GM19328 (cell line): ENCODE data around the gene CCT7.
A peak's percentile ranks its signal among the peaks of the same experiment; 100 is the strongest.

Source experiments
- ATAC-seq: cut with Tn5 transposase; IDR thresholded peaks from one replicate; pipeline ENCODE4 v1.9.1; 2021; ENCODE audit warnings: mild to moderate bottlenecking, moderate library complexity; ENCODE audit not compliant: unreplicated experiment

CCT7 gene

GRCh38 chr2:73291461-73292315 is 57.6 kb downstream of the CCT7 start:
- ATAC-seq, result no peak

GRCh38 chr2:73292316-73292905 is 58.3 kb downstream of the CCT7 start:
- ATAC-seq, result no peak

GRCh38 chr2:73292906-73293533 is 58.9 kb downstream of the CCT7 start:
- ATAC-seq, result no peak

GRCh38 chr2:73293534-73294171 is 59.5 kb downstream of the CCT7 start, which contains the start of gene EGR4:
Gene EGR4 (minus strand): TSS chr2:73293548. CDS start chr2:73293317, 231 bp downstream.
- peak; percentile 91 for ATAC-seq

GRCh38 chr2:73294239-73294638 is 60.1 kb downstream of the CCT7 start:
- no peak for ATAC-seq

- ATAC-seq, result no peak
Observed at GRCh38 chr2:73295751-73296400, 61.8 kb downstream of the CCT7 start.

- ATAC-seq, result no peak
Observed at GRCh38 chr2:73297151-73297559, 63.0 kb downstream of the CCT7 start.

- no peak for ATAC-seq
Observed at GRCh38 chr2:73297586-73297985, 63.5 kb downstream of the CCT7 start.

GRCh38 chr2:73300926-73301325 is 66.8 kb downstream of the CCT7 start:
- no peak for ATAC-seq

GRCh38 chr2:73301636-73302035 is 67.5 kb downstream of the CCT7 start:
- ATAC-seq, result no peak
